DMS114 treated with DMSO at 0.1 percent for 48 hours (cell line): ENCODE measurements around the gene EIF2AK3.
A peak's percentile ranks its signal among the peaks of the same experiment; 100 is the strongest.
"Not testable (repeated sequence)": the region's sequence is repeated elsewhere in the genome, so short reads cannot be mapped to it uniquely, and the experiment has no call there.

Source experiments
- DNase-seq: peaks from one replicate; lab custom pipeline; 2025; ENCODE audit not compliant: unreplicated experiment; lab: John Stamatoyannopoulos, UW

EIF2AK3 gene

DNA sequence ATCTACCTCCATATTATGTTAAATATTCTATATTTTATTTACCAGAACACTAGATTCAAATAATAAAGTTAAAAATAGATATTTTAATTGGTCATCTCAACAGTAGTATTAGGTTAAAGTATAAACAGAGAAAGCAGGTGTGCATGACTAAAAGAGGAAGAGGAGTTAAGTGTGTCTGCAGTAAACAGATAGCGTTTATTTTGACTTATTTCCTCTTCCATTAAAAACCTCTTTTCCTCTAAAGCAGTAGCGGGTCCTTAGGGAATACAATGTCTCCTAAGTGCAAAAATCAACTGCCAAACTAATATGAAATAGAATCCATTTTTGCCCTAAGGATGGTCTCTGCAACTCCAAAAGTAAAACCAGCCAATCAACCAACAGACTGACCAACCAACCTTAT, 27.7 kb downstream of the EIF2AK3 start:
- DNase-seq = no peak

DNA sequence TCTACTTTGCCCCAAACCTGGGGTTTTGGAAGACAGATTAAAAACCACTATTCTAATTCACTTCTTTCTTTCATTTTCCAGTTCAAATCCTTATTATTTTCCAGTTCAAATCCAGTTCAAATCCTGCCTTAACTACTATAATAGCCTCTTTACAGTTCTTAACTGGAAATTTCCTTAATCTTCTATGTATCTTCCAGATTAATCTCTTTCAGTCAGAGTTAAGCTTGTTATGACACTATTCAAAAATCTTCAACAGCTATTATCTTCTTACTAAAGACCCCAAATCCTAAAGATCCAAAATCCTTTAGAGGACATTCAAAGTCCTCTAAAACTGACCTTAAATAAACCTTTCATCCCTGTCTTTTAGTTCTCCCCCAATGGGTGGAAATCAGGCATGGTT, 30.1 kb downstream of the EIF2AK3 start:
- no peak for DNase-seq

- DNase-seq = no peak
Measured at GRCh38 chr2:88596141-88596830, 31.0 kb downstream of the EIF2AK3 start.

DNA sequence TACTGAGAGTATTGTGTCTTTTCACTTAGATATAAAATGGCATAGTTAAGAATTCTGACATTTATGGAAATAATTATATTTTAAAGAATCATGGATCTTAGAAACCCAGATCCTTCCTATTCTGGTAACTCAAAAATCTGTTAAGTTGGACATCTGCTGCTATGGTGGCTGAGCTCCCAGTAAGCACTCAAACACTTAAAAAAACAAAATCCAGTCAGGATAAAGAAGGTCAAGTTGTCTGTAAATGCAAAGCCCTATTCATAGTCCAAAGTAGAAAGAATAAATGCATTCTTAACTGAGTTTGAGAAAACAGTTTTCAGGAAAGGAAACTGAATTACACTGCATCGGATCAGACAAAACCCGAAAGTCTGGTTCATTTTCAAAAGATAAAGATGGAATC, 35.6 kb downstream of the EIF2AK3 start:
- no peak for DNase-seq

GRCh38 chr2:88590998-88591613, 36.2 kb downstream of the EIF2AK3 start:
- DNase-seq = peak; percentile 38

- no peak for DNase-seq
Measured at GRCh38 chr2:88585969-88586368, 41.3 kb downstream of the EIF2AK3 start.

GRCh38 chr2:88582030-88582429, 45.2 kb downstream of the EIF2AK3 start:
- no peak for DNase-seq

GRCh38 chr2:88580088-88580487, 47.2 kb downstream of the EIF2AK3 start:
- no peak for DNase-seq

- no peak for DNase-seq
Measured at GRCh38 chr2:88575630-88576029, 51.6 kb downstream of the EIF2AK3 start.

GRCh38 chr2:88575051-88575450, 52.2 kb downstream of the EIF2AK3 start:
- DNase-seq = no peak

- DNase-seq = no peak
Measured at GRCh38 chr2:88574445-88574844, 52.8 kb downstream of the EIF2AK3 start.

GRCh38 chr2:88568179-88568578, 59.1 kb downstream of the EIF2AK3 start:
- DNase-seq = no peak

DNA sequence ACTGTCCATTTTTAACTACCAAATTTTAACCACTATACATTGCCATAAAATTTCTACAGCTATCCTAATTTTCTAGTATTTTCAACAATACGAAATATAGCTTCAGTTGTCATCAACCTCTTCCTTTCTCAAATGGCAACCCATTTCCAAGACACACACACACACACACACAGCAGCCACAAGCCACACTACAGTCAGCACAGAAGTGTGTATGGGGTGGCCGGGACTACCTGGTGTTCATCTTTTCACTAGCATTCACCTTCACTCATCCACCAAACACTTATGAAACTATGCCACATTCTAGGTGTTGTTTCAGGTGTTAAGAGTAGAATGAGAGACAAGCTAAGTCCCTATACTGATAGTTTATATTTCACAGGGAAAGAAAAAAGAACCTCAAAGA, 62.9 kb downstream of the EIF2AK3 start:
- no peak for DNase-seq

DNA sequence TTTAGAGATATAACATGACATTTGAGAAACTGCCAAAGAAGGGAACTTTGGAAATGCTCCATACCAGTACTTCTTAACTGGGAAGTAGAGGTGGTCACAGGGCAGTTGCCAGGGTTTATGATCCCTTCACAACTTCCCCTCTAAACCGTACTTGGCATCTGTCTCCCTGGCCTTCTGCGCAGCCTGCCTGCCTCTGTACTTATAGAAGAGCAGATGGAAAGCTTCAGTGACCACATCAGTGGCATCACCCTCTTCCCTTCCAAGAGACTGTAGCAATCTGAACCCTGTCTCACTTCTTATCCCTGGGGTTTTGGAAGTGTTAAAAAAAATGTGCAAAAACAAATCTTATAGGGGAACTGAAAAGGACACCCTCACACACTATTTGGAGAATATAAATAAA, 64.1 kb downstream of the EIF2AK3 start:
- no peak for DNase-seq

DNA sequence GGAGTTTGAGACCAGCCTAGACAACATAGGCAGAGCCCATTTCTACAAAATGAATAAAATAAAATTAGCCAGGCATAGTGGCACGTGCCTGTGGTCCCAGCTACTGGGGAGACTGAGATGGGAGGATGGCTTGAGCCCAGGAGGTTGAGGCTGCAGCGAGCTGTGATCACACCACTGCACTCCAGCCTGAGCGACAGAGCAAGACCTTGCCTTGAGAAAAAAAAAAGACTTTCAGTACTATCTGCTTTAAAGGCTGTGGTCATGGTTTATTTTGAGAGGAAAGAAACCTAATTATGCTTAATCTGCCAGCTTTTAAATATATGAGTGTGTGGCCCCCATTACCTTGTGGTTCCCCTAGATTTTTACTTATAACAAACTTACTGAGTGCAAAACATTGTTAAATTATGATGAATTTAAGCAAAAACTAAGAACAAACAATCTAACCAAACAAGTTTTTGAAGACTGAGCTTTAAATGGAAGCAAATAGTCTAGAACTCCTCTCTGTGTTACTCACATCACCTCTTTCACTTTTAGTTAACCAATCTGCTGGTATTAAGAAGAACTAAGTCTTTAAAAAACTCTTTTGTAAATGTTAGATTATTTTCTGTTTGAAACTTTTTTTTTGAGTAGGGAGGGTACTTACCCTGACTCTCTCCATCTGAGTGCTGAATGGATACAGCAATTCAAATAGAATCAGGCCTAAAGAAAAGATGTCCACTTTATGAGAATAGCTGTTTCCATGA, 65.4 kb downstream of the EIF2AK3 start:
- DNase-seq = no peak

- no peak for DNase-seq
Measured at GRCh38 chr2:88560619-88561307, 66.5 kb downstream of the EIF2AK3 start.

DNA sequence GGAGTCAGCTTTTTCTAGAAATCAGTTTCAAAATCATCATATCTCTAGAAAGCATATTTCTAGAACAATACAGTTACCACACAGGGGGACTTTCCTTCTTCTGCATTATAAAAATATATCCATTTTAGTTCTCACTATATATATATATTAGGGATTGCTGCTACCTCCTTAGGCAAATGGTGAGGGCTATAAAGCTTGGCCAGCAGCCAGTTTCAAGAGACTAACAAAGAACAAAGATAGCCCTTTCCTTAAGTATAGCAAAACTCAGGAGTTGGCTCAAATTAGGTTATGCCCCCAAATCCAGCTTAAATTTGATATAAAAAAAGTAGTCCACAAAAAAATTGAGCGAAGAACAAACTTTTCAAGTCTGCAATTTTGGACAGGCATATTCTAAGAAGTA, 70.0 kb downstream of the EIF2AK3 start:
- DNase-seq = no peak

GRCh38 chr2:88556026-88556425, 71.2 kb downstream of the EIF2AK3 start:
- no peak for DNase-seq

GRCh38 chr2:88554189-88554588, 73.1 kb downstream of the EIF2AK3 start:
- peak; percentile 6 for DNase-seq

- no peak for DNase-seq
Measured at GRCh38 chr2:88549616-88550292, 77.5 kb downstream of the EIF2AK3 start.

- not testable (repeated sequence) for DNase-seq
Measured at GRCh38 chr2:88546291-88546690, 81.0 kb downstream of the EIF2AK3 start.
